GM10266 (cell line): ENCODE measurements around the gene NOP56.

Experiments used
- DNase-seq: peaks from one replicate; pipeline ENCODE4 v3.0.0; 2012; ENCODE audit errors: extremely low spot score
- TF ChIP-seq, protein P1 (sequence below): IDR thresholded peaks from 2 replicates; pipeline ENCODE4 v1.5.1; 2012; ENCODE audit warnings: mild to moderate bottlenecking, low read depth; ENCODE audit not compliant: control insufficient read depth, insufficient read depth; ENCODE audit errors: missing control alignments

The NOP56 gene

GRCh38 chr20:2625062-2625461 lies 27.4 kb upstream of the NOP56 start:
- DNase-seq, result no peak
- TF ChIP-seq, protein P1, sequence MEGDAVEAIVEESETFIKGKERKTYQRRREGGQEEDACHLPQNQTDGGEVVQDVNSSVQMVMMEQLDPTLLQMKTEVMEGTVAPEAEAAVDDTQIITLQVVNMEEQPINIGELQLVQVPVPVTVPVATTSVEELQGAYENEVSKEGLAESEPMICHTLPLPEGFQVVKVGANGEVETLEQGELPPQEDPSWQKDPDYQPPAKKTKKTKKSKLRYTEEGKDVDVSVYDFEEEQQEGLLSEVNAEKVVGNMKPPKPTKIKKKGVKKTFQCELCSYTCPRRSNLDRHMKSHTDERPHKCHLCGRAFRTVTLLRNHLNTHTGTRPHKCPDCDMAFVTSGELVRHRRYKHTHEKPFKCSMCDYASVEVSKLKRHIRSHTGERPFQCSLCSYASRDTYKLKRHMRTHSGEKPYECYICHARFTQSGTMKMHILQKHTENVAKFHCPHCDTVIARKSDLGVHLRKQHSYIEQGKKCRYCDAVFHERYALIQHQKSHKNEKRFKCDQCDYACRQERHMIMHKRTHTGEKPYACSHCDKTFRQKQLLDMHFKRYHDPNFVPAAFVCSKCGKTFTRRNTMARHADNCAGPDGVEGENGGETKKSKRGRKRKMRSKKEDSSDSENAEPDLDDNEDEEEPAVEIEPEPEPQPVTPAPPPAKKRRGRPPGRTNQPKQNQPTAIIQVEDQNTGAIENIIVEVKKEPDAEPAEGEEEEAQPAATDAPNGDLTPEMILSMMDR, result no peak

GRCh38 chr20:2626853-2627541 lies 25.4 kb upstream of the NOP56 start:
- no peak for DNase-seq
- TF ChIP-seq, protein P1, result no peak

- no peak for DNase-seq
Observed at GRCh38 chr20:2631228-2631627, 21.2 kb upstream of the NOP56 start.

GRCh38 chr20:2633381-2633780 lies 19.1 kb upstream of the NOP56 start:
- no peak for DNase-seq
- TF ChIP-seq, protein P1, result no peak

More at GRCh38 chr20:2631228-2631627, 21.2 kb upstream of the NOP56 start:
- TF ChIP-seq, protein P1, result no peak

- no peak for DNase-seq
- TF ChIP-seq, protein P1, result no peak
Observed at GRCh38 chr20:2637246-2637645, 15.2 kb upstream of the NOP56 start.

DNA sequence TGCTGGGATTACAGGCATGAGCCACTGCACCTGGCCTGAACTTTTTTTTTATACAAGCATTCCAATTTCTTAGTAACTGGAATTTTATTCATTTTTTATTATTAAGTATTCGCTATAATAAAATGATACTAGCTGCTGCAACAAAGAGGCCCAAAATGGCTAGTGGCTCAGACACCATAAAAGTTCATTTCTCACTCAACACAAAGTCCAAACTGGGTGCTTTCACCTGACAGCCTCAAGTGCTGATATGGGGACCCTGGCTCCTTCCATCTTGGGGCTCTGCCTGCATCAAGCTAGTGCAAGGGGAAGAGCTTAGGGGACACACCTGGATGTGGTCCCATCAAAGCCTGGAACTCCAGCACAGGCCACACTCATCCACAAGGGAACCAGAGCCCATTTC lies 12.2 kb upstream of the NOP56 start:
- TF ChIP-seq, protein P1, result no peak

DNA sequence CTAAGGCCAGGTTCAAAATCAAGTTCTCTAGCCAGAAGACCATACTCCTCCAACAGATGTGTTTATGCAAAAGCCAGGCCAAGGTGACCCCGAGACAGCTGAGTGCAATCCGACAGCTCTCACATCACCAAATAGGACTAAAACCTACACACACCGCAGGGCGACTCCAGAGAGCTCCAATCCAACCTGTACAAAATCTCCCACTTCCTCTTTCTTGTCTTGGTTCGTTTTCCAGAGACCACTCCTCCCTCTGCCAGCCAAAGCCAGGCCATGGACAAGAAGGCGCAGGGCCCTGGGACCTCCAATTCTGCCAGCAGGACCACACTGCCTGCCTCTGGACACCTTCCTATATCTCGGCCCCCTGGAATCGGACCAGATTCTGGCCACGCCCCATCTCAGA lies 11.5 kb upstream of the NOP56 start:
- DNase-seq, result no peak
- TF ChIP-seq, protein P1, result no peak

More for the DNA sequence above, 12.2 kb upstream of the NOP56 start:
- no peak for DNase-seq
